K562 (cell line): ENCODE data around the gene LRRC30. TPM values are rescaled to one million over a fixed set of nuclear protein-coding genes. Genes with fewer than 3 reads are reported as not detected.

Experiments
- ATAC-seq: fragments of 200-7000 bp; cut with Tn5 transposase; 3 replicates; pipeline ENCODE4 v1.9.1; 2020; ENCODE audit warnings: moderate library complexity
- BruUV-seq: library from RNA; stranded (reverse); fragments of 400-500 nt; replicated peaks from 2 replicates; lab custom pipeline; 2021; lab: Mats Ljungman, UMichigan
- CTCF ChIA-PET: fragments of 300-600 bp; formaldehyde crosslinking; extraction: SDS; loops from one replicate; lab custom pipeline; 2021; ENCODE audit warnings: low intra/inter-chr PET ratio; lab: Yijun Ruan, JAX
- POLR2A ChIA-PET: fragments of 300-600, 350-650 bp; sonication (Branson Sonifier 250); formaldehyde crosslinking; extraction: SDS; loops from one replicate; lab custom pipeline; 2021; ENCODE audit warnings: antibody characterized with exemption, inconsistent platforms; lab: Yijun Ruan, JAX
- DNase-seq, 4 experiments: peaks; one replicate each; pipeline versions ENCODE4 v3.0.0 to v3.0.0-alpha.2; 2011 to 2018; ENCODE audit warnings: low spot score in 3 of 4, mixed read lengths in 3 of 4; ENCODE audit errors: extremely low read depth in 1 of 4
- FAIRE-seq: peaks from 2 replicates; lab custom pipeline; 2011; peaks lifted over from hg19 to GRCh38; lab: Jason Lieb, UNC
- H2AFZ ChIP-seq: 2 replicates; pipeline ENCODE4 v1.6.0; 2011; ENCODE audit warnings: low read depth, low read length, control low read depth, inconsistent platforms
- H3K27ac ChIP-seq: fragments of 200-600 bp; 3 replicates; pipeline ENCODE4 v1.8.0; 2011; ENCODE audit warnings: low read depth, mild to moderate bottlenecking, control low read depth, inconsistent platforms, low read length, moderate library complexity, mixed read lengths; ENCODE audit errors: extremely low read depth
- H3K27me3 ChIP-seq, 2 experiments: fragments of 300-600 bp in 1 of 2; 2 replicates in 1 of 2; 3 replicates in 1 of 2; pipeline versions ENCODE4 v1.6.0 to v1.8.0; 2011; ENCODE audit warnings: inconsistent platforms in 2 of 2, low read length in 2 of 2, mild to moderate bottlenecking in 1 of 2, mixed read lengths in 1 of 2, moderate library complexity in 1 of 2; ENCODE audit not compliant: control insufficient read depth in 2 of 2, insufficient read depth in 2 of 2
- H3K36me3 ChIP-seq: fragments of 300-600 bp; 3 replicates; pipeline ENCODE4 v1.8.0; 2011; ENCODE audit warnings: mild to moderate bottlenecking, low read length, inconsistent platforms; ENCODE audit not compliant: control insufficient read depth, insufficient read depth
- H3K4me1 ChIP-seq, 2 experiments: fragments of 200-600 bp in 1 of 2; replicated peaks in 1 of 2; 2 replicates in 1 of 2; 3 replicates in 1 of 2; pipeline versions ENCODE4 v1.5.1 to v1.8.0; 2011; ENCODE audit warnings: inconsistent platforms in 2 of 2, low read length in 2 of 2, mild to moderate bottlenecking in 1 of 2, mixed read lengths in 1 of 2, moderate library complexity in 1 of 2; ENCODE audit not compliant: control insufficient read depth in 2 of 2, insufficient read depth in 2 of 2
- H3K4me2 ChIP-seq: 2 replicates; pipeline ENCODE4 v1.6.1; 2011; ENCODE audit warnings: low read length, control low read depth, inconsistent platforms, mixed read lengths; ENCODE audit not compliant: insufficient read depth
- H3K4me3 ChIP-seq: fragments of 200-600 bp; sonication (generic), shearing (Covaris generic); 2 replicates; pipeline ENCODE4 v1.5.1; 2016; ENCODE audit warnings: control low read depth, inconsistent platforms
- H3K79me2 ChIP-seq: fragments of 200-600 bp; 3 replicates; pipeline ENCODE4 v1.8.0; 2011; ENCODE audit warnings: low read length, inconsistent platforms; ENCODE audit not compliant: control insufficient read depth, insufficient read depth
- H3K9ac ChIP-seq, 2 experiments: 2 replicates each; pipeline versions ENCODE4 v1.6.0 to v1.6.1; 2011; ENCODE audit warnings: low read depth in 2 of 2, low read length in 2 of 2, control low read depth in 1 of 2, inconsistent platforms in 1 of 2, mild to moderate bottlenecking in 1 of 2, mixed read lengths in 1 of 2; ENCODE audit not compliant: insufficient read depth in 1 of 2
- H3K9me1 ChIP-seq: one replicate; pipeline ENCODE4 v1.6.0; 2011; ENCODE audit warnings: inconsistent platforms, mild to moderate bottlenecking, low read length, moderate library complexity; ENCODE audit not compliant: control insufficient read depth, insufficient read depth
- H3K9me3 ChIP-seq: replicated peaks from 2 replicates; pipeline ENCODE4 v1.5.1; 2011; ENCODE audit warnings: low read depth, low read length, inconsistent platforms; ENCODE audit not compliant: control insufficient read depth, insufficient read depth
- H4K20me1 ChIP-seq: replicated peaks from 2 replicates; pipeline ENCODE4 v1.6.1; 2011; ENCODE audit warnings: low read length, inconsistent platforms, mixed read lengths; ENCODE audit not compliant: control insufficient read depth, insufficient read depth
- JUN ChIP-seq, 2 experiments: sonication (generic) in 1 of 2; formaldehyde crosslinking in 1 of 2; IDR thresholded peaks; 2 replicates each; pipeline versions ENCODE4 v1.6.1 to v1.8.0; 2012 to 2022; ENCODE audit warnings: borderline replicate concordance in 2 of 2, mild to moderate bottlenecking in 2 of 2, improper control_type of control experiment in 1 of 2, low read depth in 1 of 2, low read length in 1 of 2, missing genetic modification reagents in 1 of 2
- KAT8 ChIP-seq: fragments of 450-650 bp; IDR thresholded peaks from 2 replicates; pipeline ENCODE4 v1.6.1; 2016; ENCODE audit warnings: low read depth, mild to moderate bottlenecking
- KDM5B ChIP-seq: fragments of 200-600 bp; sonication (generic); IDR thresholded peaks from 2 replicates; pipeline ENCODE4 v1.6.1; 2012; ENCODE audit warnings: low read depth, mild to moderate bottlenecking, moderate library complexity, low read length, control low read depth, inconsistent platforms; ENCODE audit not compliant: insufficient replicate concordance
- PHF21A ChIP-seq: fragments of 450-650 bp; IDR thresholded peaks from 2 replicates; pipeline ENCODE4 v1.6.1; 2017; ENCODE audit warnings: low read depth, borderline replicate concordance
- PPARD ChIP-seq: fragments of 250-450 bp; sonication (Bioruptor Pico); IDR thresholded peaks from 2 replicates; pipeline ENCODE4 v1.8.0; 2022; ENCODE audit warnings: inconsistent platforms, mild to moderate bottlenecking, moderate library complexity
- RNF219 ChIP-seq: fragments of 250-450 bp; sonication (Bioruptor Pico); IDR thresholded peaks from 2 replicates; pipeline ENCODE4 v1.5.0; 2022; ENCODE audit warnings: mild to moderate bottlenecking
- SIRT6 ChIP-seq: IDR thresholded peaks from one replicate; pipeline ENCODE4 v1.6.1; 2012; ENCODE audit warnings: low read depth, mild to moderate bottlenecking, control low read depth, inconsistent platforms, low read length, moderate library complexity
- ZNF3 ChIP-seq: fragments of 250-450 bp; sonication (Bioruptor Pico); IDR thresholded peaks from 2 replicates; pipeline ENCODE4 v1.5.0; 2021; ENCODE audit warnings: mild to moderate bottlenecking, moderate library complexity
- WGBS: fragments of 100-300 bp; shearing (Covaris generic); methylation state at CpG from one replicate; pipeline ENCODE4 v1.1.6; 2016; ENCODE audit warnings: low coverage, mixed read lengths; ENCODE audit not compliant: insufficient coverage; ENCODE audit errors: missing lambda C conversion rate; 5-methylcytosine and 5-hydroxymethylcytosine counted together
- in situ Hi-C: fragments of 300-500 bp; cut with MboI; formaldehyde crosslinking; loops from 4 replicates; pipeline ENCODE4 v1.15.0; 2018; ENCODE audit warnings: inconsistent platforms, mixed read lengths
- intact Hi-C: fragments of 100-400 bp; cut with micrococcal nuclease; formaldehyde crosslinking; loops from 2 replicates; pipeline ENCODE4 v1.14.2; 2022
- polyA plus RNA-seq, 8 experiments: library from polyadenylated mRNA; depleted of rRNA in 4 of 8; stranded (reverse) in 5 of 8; unstranded in 3 of 8; fragments of >200 nt; fragmentation: Nextera tagmentation in 2 of 8; fragmentation: Illumina TruSeq in 1 of 8; extraction: Ambion mirVana in 2 of 8; extraction: Trizol in 1 of 8; gene quantifications; 2 replicates each; pipeline versions ENCODE4 v1.2.1 to v1.2.3, GENCODE V29; 2011 to 2014; ENCODE audit warnings: inconsistent platforms in 1 of 8, missing spikeins in 1 of 8
- total RNA-seq, 7 experiments: library from RNA; depleted of rRNA in 6 of 7; stranded (reverse); fragments of >200 nt in 6 of 7; fragmentation: Illumina TruSeq in 2 of 7; extraction: Trizol in 2 of 7; gene quantifications; 2 replicates each; pipeline versions ENCODE4 v1.2.1 to v1.2.3, GENCODE V29; 2011 to 2021; ENCODE audit warnings: low replicate concordance in 1 of 7
- TF ChIP-seq, protein P1 (sequence below): fragments of 450-650 bp; formaldehyde crosslinking; IDR thresholded peaks from 2 replicates; pipeline ENCODE4 v1.4.0; 2022; ENCODE audit warnings: missing genetic modification characterization

LRRC30 gene
- total and polyA plus RNA-seq, 9 of the 15 experiments (the other 6 are each of a cell fraction or from before 2014, with no cell fraction given), result not detected

DNA sequence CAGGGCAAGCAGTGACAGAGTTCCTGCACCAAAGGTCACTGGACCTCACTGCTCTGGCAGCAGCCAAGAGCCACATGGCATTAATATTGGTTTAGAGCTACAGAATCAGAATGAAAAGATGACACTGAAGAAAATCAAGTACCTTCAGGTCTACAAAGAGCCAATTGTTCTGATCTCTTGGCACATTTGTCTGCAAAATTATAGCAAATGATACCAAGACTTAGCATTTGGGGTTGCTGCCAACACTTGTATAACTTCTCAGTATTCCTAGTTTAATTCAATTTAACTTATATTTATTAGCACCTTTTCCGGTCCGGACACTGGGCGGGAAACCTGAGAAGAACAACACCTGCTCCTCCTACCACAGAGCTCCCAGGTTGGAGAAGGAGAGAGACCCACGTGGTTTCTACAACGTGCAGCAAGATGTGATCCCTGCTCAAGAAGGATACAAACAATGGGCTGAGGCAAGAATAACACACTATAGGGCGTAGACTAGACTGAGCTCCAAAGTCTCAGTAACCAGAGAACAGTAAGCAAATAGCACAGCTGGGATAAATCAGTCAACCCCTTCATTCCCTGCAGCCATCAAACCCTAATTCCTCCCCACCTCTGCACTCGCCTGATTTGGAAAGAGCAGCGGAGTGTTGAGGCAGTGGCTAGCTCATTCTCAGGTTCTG is 2.4 kb downstream of the LRRC30 start:
- TF ChIP-seq PPARD (CRISPR knock-in tag) (no peak), KAT8 (no peak), RNF219 (CRISPR knock-in tag) (no peak), ZNF3 (CRISPR knock-in tag) (no peak), SIRT6 (no peak), JUN (IDR thresholded peaks at IDR 0.05; ENCODE audit: borderline replicate concordance, low read depth, low read length) (no peak), JUN (CRISPR knock-in tag; IDR thresholded peaks at IDR 0.05; ENCODE audit: borderline replicate concordance) (no peak), KDM5B (no peak), PHF21A (no peak)
- TF ChIP-seq, protein P1, sequence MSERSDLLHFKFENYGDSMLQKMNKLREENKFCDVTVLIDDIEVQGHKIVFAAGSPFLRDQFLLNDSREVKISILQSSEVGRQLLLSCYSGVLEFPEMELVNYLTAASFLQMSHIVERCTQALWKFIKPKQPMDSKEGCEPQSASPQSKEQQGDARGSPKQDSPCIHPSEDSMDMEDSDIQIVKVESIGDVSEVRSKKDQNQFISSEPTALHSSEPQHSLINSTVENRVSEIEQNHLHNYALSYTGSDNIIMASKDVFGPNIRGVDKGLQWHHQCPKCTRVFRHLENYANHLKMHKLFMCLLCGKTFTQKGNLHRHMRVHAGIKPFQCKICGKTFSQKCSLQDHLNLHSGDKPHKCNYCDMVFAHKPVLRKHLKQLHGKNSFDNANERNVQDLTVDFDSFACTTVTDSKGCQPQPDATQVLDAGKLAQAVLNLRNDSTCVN (CRISPR knock-in tag), result no peak
- Histone ChIP-seq H3K4me2 (no peak overlapping the region), H3K27me3 (peaks cover 9 to 31% of the 10 kb centered on the region in 2 experiments; a peak in 4 of 5 replicates), H3K36me3 (no peaks in the 10 kb centered on the region), H3K9ac (no peak overlapping the region), H2AFZ (no peak overlapping the region), H3K27ac (no peak overlapping the region), H3K4me1 (no peaks in the 10 kb centered on the region), H3K9me1 (no peaks in the 10 kb centered on the region), H3K4me3 (no peak overlapping the region), H3K9me3 (no peaks in the 10 kb centered on the region), H3K79me2 (no peaks in the 10 kb centered on the region), H4K20me1 (no peaks in the 10 kb centered on the region)
- FAIRE-seq (no peak), ATAC-seq (no peak), DNase-seq (no peak)
- BruUV-seq, result no TSS peak
- ChIA-PET CTCF (no interaction called here), POLR2A (interaction anchor here (1.9 kb wide), 1 partner anchor 9 kb away, joined by 5 read pairs; no protein-coding TSS in a partner anchor)
- intact Hi-C loops, result no loop called here
- WGBS, result under 1% methylated on average over 8 of the region's 8 CpGs
- in situ Hi-C loops, result no loop called here
